Natural killer cell treated with Interleukin-12 subunit alpha and Interleukin-12 subunit beta and Interleukin-15 and Interleukin-18, amount 100 ng/mL, for 72 hours (primary cell): Measurements from ENCODE around the gene GSTM3. TPM values are rescaled to one million over a fixed set of nuclear protein-coding genes. Genes with fewer than 3 reads are reported as not detected.
"Not testable (repeated sequence)": the region's sequence is repeated elsewhere in the genome, so short reads cannot be mapped to it uniquely, and the experiment has no call there.

Source experiments
- ATAC-seq, 2 donors: fragments of 150-1000 bp; cut with Tn5 transposase in 1 of 2; sonication (Bioruptor Pico), chemical (Tn5 transposase) in 1 of 2; 2 replicates each; pipeline ENCODE4 v1.10.0; 2021
- DNase-seq: peaks from one replicate; pipeline ENCODE4 v3.0.0; 2022; ENCODE audit warnings: low spot score
- H3K27ac Mint-ChIP-seq, 2 donors: 1 replicate in 1 of 2; 2 replicates in 1 of 2; pipeline ENCODE4 v1.8.0; 2022; ENCODE audit warnings: mixed read lengths in 2 of 2, mild to moderate bottlenecking in 1 of 2, moderate library complexity in 1 of 2
- H3K27me3 Mint-ChIP-seq, 2 donors: 1 replicate in 1 of 2; 2 replicates in 1 of 2; pipeline ENCODE4 v1.8.0; 2022; ENCODE audit warnings: mixed read lengths in 2 of 2
- H3K36me3 Mint-ChIP-seq: one replicate; pipeline ENCODE4 v1.8.0; 2022; ENCODE audit warnings: mixed read lengths
- H3K4me1 Mint-ChIP-seq, 2 donors: 1 replicate in 1 of 2; 2 replicates in 1 of 2; pipeline ENCODE4 v1.8.0; 2022; ENCODE audit warnings: low read depth in 2 of 2, mixed read lengths in 2 of 2, mild to moderate bottlenecking in 1 of 2
- H3K4me3 Mint-ChIP-seq: one replicate; pipeline ENCODE4 v1.8.0; 2022; ENCODE audit warnings: mixed read lengths
- H3K9me3 Mint-ChIP-seq: 2 replicates; pipeline ENCODE4 v1.8.0; 2022; ENCODE audit warnings: mixed read lengths
- total RNA-seq, 2 donors: library from RNA; stranded (reverse); gene quantifications; one replicate each; pipeline ENCODE4 v1.2.3, GENCODE V29; 2022

The GSTM3 gene
- total RNA-seq, 2 donors from 2014 or later, result 2.3 to 4.0 TPM

GRCh38 chr1:109719337-109719837 lies 21.5 kb downstream of the GSTM3 start:
- peak in 1 of 2 donors; percentile 47 for ATAC-seq
- no peaks in the 10 kb centered on the region for H3K9me3 Mint-ChIP-seq

GRCh38 chr1:109718495-109718894 lies 22.3 kb downstream of the GSTM3 start:
- no peak overlapping the region for H3K27ac Mint-ChIP-seq
- H3K4me1 Mint-ChIP-seq, result no peaks in the 10 kb centered on the region
- no peaks in the 10 kb centered on the region for H3K36me3 Mint-ChIP-seq
- peaks cover 8 to 14% of the 10 kb centered on the region in 2 donors for H3K27me3 Mint-ChIP-seq
- no peak for ATAC-seq
- DNase-seq, result no peak
- H3K4me3 Mint-ChIP-seq, result no peak overlapping the region
- H3K9me3 Mint-ChIP-seq, result no peaks in the 10 kb centered on the region

More at GRCh38 chr1:109719337-109719837, 21.5 kb downstream of the GSTM3 start:
- H3K27me3 Mint-ChIP-seq, result peaks cover 2 to 14% of the 10 kb centered on the region in 2 donors
- H3K4me3 Mint-ChIP-seq, result no peak overlapping the region
- no peak overlapping the region for H3K27ac Mint-ChIP-seq
- no peaks in the 10 kb centered on the region for H3K4me1 Mint-ChIP-seq
- no peaks in the 10 kb centered on the region for H3K36me3 Mint-ChIP-seq
- no peak for DNase-seq

- Mint-ChIP-seq H3K36me3 (no peaks in the 10 kb centered on the region), H3K27ac (no peak overlapping the region), H3K27me3 (peaks cover 8 to 14% of the 10 kb centered on the region in 2 donors), H3K4me3 (no peak overlapping the region), H3K9me3 (no peaks in the 10 kb centered on the region), H3K4me1 (no peaks in the 10 kb centered on the region)
- ATAC-seq (no peak), DNase-seq (no peak)
These were observed 23.1 kb downstream of the GSTM3 start for GRCh38 chr1:109717729-109718128.

DNA sequence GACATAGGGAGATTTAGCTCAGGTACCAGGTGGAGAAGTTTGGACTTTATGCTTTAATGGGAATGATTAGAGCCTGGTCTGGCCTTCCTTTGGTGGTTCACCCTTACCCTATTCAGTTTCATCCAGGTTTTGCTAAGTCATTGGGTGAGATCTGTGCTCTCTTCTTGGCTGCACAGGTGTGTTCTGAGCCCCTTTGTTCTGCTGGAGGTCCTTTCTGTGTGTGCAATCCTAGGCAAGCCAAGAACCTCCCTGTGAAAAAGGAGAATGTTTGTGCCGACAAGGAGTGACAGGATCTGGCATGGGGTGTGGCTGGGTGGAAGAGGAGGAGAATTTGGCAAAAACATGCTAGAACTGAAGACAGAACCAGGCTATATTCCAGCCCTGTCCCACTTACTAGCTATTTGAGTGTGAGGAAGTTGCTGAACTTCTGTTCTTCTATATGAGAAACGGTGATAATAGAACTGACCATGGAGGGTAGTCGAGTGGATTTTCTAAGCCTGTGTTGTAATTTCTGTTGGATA lies 24.2 kb downstream of the GSTM3 start:
- DNase-seq, result no peak
- H3K4me3 Mint-ChIP-seq, result no peak overlapping the region
- no peaks in the 10 kb centered on the region for H3K9me3 Mint-ChIP-seq
- no peak overlapping the region for H3K27ac Mint-ChIP-seq
- peaks cover 8 to 16% of the 10 kb centered on the region in 2 donors for H3K27me3 Mint-ChIP-seq
- H3K36me3 Mint-ChIP-seq, result no peaks in the 10 kb centered on the region
- no peak for ATAC-seq
- no peaks in the 10 kb centered on the region for H3K4me1 Mint-ChIP-seq

- H3K4me3 Mint-ChIP-seq, result no peak overlapping the region
- no peak for DNase-seq
- H3K4me1 Mint-ChIP-seq, result no peaks in the 10 kb centered on the region
- no peaks in the 10 kb centered on the region for H3K36me3 Mint-ChIP-seq
- peaks cover 8 to 15% of the 10 kb centered on the region in 2 donors for H3K27me3 Mint-ChIP-seq
- H3K9me3 Mint-ChIP-seq, result no peaks in the 10 kb centered on the region
- H3K27ac Mint-ChIP-seq, result no peak overlapping the region
- ATAC-seq, result no peak
These were observed 24.7 kb downstream of the GSTM3 start for GRCh38 chr1:109716121-109716520.

DNA sequence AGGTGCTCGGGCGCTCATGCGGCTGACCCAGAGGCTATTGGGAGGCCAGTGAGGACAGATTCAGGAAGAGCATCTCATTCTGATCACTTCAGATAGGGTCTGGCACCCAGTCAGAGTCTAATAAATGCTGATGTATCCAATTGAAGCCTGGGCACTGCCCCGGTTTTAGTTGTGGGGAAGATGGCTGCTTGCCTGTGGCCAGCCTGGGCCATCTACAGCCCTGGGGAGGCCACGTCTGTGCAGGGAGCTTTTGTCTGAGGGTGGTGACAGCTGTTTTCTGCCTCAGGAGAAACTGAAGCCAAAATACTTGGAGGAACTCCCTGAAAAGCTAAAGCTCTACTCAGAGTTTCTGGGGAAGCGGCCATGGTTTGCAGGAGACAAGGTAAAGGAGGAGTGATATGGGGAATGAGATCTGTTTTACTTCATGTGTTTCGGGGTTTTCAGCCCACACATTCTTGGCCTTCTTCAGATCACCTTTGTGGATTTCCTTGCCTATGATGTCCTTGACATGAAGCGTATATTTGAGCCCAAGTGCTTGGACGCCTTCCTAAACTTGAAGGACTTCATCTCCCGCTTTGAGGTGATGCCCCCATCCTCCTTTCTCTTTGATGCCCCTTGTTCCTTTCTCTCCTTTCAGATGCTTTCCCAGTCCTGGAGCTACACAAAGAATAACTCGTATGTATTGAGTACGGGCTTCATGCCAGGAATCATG lies 26.0 kb downstream of the GSTM3 start:
- H3K4me3 Mint-ChIP-seq, result no peak overlapping the region
- H3K4me1 Mint-ChIP-seq, result no peaks in the 10 kb centered on the region
- no peaks in the 10 kb centered on the region for H3K36me3 Mint-ChIP-seq
- peaks cover 8 to 9% of the 10 kb centered on the region in 2 donors for H3K27me3 Mint-ChIP-seq
- H3K9me3 Mint-ChIP-seq, result no peaks in the 10 kb centered on the region
- no peak for ATAC-seq
- no peak overlapping the region for H3K27ac Mint-ChIP-seq
- DNase-seq, result no peak

DNA sequence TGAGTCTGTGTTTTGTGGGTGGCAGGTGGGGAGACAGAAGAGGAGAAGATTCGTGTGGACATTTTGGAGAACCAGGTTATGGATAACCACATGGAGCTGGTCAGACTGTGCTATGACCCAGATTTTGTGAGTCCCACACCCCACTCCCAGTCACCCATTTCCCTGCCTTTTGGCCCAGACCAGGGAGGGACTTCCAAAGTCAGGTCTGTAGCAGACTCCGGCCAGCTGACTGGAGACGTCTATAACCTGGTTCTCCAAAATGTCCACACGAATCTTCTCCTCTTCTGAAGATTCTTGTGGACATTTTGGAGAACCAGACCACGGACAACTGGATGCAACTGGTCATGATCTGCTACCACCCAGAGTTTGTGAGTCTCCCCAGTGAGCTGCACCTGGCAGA lies 27.2 kb downstream of the GSTM3 start:
- H3K36me3 Mint-ChIP-seq, result peaks cover 7% of the 10 kb centered on the region
- H3K27me3 Mint-ChIP-seq, result peaks cover 8 to 11% of the 10 kb centered on the region in 2 donors
- ATAC-seq, result no peak

DNA sequence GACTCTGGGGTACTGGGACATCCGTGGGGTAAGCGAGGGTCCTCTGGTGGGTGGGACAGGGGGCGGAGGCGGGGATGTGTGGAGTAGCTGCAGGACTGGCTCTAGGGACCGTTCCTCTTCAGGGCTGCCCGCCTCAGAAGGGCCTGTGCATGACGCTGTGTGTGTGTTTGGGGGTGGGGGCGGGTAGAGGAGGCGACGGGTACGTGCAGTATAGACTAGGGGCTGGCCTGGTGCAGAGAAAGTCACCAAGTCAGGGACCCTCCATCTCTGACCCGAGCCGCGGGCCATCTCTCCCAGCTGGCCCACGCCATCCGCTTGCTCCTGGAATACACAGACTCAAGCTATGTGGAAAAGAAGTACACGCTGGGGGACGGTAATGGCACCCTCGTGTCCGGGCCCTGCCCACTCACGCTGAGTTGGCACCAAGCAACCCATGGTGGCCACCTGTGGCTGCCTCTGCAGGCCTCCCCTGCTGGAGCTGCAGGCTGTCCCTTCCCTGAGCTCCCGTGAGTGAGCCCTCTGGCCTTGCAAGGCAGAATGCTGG lies 28.4 kb downstream of the GSTM3 start:
- DNase-seq (no peak), ATAC-seq (peak in 1 of 2 donors; percentile 28)
- Mint-ChIP-seq H3K9me3 (peaks cover 9% of the 10 kb centered on the region), H3K4me1 (no peaks in the 10 kb centered on the region), H3K27ac (no peak overlapping the region), H3K4me3 (no peak overlapping the region), H3K27me3 (peaks cover 8% of the 10 kb centered on the region in 2 donors), H3K36me3 (peaks cover 11% of the 10 kb centered on the region)

More for the DNA sequence above, 27.2 kb downstream of the GSTM3 start:
- no peak overlapping the region for H3K4me3 Mint-ChIP-seq
- peaks cover 5% of the 10 kb centered on the region for H3K9me3 Mint-ChIP-seq
- DNase-seq, result no peak
- no peaks in the 10 kb centered on the region for H3K4me1 Mint-ChIP-seq
- no peak overlapping the region for H3K27ac Mint-ChIP-seq

DNA sequence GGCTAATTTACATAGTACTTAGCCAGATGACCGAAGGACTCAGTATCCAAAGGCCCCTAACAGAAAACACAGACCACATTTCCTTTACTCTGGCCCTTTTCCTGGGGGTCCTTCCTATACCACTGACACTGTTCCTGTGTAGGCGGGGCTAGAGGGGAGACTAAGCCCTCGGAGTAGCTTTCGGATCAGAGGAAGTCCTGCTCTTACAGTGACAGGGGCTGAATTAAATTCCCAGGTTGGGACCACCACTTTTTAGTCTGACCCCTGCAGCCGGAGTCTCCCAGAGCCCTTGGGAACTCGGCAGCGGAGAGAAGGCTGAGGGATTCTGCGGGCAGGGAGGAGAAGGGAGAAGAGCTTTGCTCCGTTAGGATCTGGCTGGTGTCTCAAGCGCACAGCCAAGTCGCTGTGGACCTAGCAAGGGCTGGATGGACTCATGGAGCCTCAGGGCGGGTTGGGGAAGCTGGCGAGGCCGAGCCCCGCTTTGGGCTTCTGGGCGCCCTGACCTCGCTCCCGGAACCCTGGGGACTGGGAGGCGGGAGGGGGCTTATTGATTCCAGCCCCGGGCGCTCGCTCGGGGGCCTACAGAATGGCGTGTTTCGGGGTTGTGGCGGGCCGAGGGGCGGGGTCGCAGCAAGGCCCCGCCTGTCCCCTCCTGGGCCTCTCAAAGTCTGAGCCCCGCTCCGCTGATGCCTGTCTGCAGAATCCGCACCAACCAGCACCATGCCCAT lies 29.1 kb downstream of the GSTM3 start, which contains the start of gene GSTM5:
Gene GSTM5 (plus strand): TSS at position 659 of the 728 bp plus-strand sequence. CDS start 62 bp downstream, at position 721.
- peak within 1 kb of the TSS; percentile 34 for H3K4me3 Mint-ChIP-seq
- ATAC-seq, result peak; percentile 43 to 48
- H3K27ac Mint-ChIP-seq, result not testable (repeated sequence)

GRCh38 chr1:109709822-109710221 lies 31.0 kb downstream of the GSTM3 start:
- H3K4me3 Mint-ChIP-seq, H3K9me3 Mint-ChIP-seq, ATAC-seq, H3K27ac Mint-ChIP-seq, DNase-seq, H3K4me1 Mint-ChIP-seq: not testable (repeated sequence)
- Mint-ChIP-seq H3K36me3 (peaks cover 11% of the 10 kb centered on the region), H3K27me3 (peaks cover 8 to 14% of the 10 kb centered on the region in 2 donors)

More for the DNA sequence above, 29.1 kb downstream of the GSTM3 start, which contains the start of gene GSTM5:
- H3K4me1 Mint-ChIP-seq, DNase-seq, H3K9me3 Mint-ChIP-seq: not testable (repeated sequence)
- H3K27me3 Mint-ChIP-seq, result peaks cover 8 to 12% of the 10 kb centered on the region in 2 donors
- peaks cover 11% of the 10 kb centered on the region for H3K36me3 Mint-ChIP-seq

DNA sequence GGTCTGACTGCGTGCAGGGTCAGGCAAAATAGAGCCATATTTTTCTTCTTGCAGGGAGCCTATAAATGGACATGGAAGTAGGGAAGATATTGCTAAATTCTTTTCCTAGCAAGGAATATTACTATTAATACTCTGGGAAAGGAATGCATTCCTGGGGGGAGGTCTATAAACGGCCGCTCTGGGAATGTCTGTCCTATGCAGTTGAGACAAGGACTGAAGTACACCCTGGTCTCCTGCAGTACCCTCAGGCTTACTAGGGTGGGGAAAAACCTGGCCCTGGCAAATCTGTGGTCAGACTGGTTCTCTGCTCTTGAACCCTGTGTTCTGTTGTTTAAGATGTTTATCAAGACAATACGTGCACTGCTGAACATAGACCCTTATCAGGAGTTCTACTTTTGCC lies 31.9 kb downstream of the GSTM3 start:
- H3K27ac Mint-ChIP-seq, DNase-seq, H3K4me1 Mint-ChIP-seq, H3K4me3 Mint-ChIP-seq, H3K9me3 Mint-ChIP-seq, ATAC-seq: not testable (repeated sequence)
- Mint-ChIP-seq H3K27me3 (peaks cover under 1 to 17% of the 10 kb centered on the region in 2 donors), H3K36me3 (peaks cover 20% of the 10 kb centered on the region)

DNA sequence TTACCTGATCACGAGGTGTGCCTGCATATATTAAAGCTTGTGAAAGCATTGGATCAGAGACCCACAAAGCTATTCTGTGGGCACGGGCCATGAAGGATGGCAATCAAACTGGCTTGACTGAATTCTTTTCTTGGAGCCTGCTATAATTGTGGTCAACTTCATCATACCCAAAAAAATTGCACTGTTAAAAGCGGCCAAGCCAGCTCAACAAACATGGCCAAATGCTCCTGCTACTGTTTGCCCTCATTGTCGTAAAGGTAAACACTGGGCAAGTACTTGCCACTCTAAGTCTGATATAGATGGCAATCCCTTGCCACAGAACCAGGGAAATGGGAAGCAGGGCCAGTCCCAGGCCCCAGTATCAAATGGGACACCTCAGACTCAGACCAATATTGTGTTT lies 35.4 kb downstream of the GSTM3 start:
- H3K27ac Mint-ChIP-seq, result no peak overlapping the region
- H3K36me3 Mint-ChIP-seq, result peaks cover 28% of the 10 kb centered on the region
- peaks cover 13% of the 10 kb centered on the region for H3K9me3 Mint-ChIP-seq
- no peak overlapping the region for H3K4me3 Mint-ChIP-seq
- DNase-seq (no peak), ATAC-seq (no peak)
- H3K4me1 Mint-ChIP-seq, result no peaks in the 10 kb centered on the region
- H3K27me3 Mint-ChIP-seq, result peaks cover 0 to 15% of the 10 kb centered on the region in 2 donors

DNA sequence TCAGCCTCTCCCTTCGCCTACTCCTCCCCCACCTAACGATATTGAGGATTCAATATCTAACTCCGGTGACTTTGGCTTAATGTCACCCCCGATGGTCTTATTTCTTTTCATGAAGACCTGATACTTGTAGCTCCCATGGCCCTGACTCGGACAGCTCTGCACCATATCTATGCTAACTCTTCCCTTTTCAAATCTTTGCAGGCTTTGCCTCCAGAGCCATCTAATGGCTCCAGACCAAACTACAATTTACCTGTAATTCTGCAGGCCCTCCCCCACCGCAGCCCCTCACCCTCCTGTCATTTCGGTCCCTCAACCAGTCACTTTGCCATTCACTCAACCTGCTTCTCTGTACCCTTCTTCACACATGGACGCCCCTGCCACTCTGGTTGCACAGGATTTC lies 36.7 kb downstream of the GSTM3 start:
- H3K27ac Mint-ChIP-seq, result no peak overlapping the region
- H3K4me1 Mint-ChIP-seq, result no peaks in the 10 kb centered on the region
- ATAC-seq, result no peak
- DNase-seq, result no peak
- H3K27me3 Mint-ChIP-seq, result peaks cover 0 to 13% of the 10 kb centered on the region in 2 donors
- no peak overlapping the region for H3K4me3 Mint-ChIP-seq
- peaks cover 22% of the 10 kb centered on the region for H3K36me3 Mint-ChIP-seq
- H3K9me3 Mint-ChIP-seq, result peaks cover 9% of the 10 kb centered on the region
